HepG2 (cell line): Measurements from ENCODE around the gene INSIG1. TPM values are rescaled to one million over a fixed set of nuclear protein-coding genes. Genes with fewer than 3 reads are reported as not detected.

Experiments used
- ATAC-seq: fragments of 200-7000 bp; cut with Tn5 transposase; 3 replicates; pipeline ENCODE4 v1.9.1; 2020; ENCODE audit warnings: mild to moderate bottlenecking, moderate library complexity
- BruUV-seq: library from RNA; stranded (reverse); fragments of 400-500 nt; replicated peaks from 2 replicates; lab custom pipeline; 2021; lab: Mats Ljungman, UMichigan
- CTCF ChIA-PET: fragments of 300-600 bp; formaldehyde crosslinking; extraction: SDS; loops from one replicate; lab custom pipeline; 2021; ENCODE audit warnings: low total read pairs, inconsistent platforms, low intra/inter-chr PET ratio; lab: Yijun Ruan, JAX
- POLR2A ChIA-PET: fragments of 350-600 bp; sonication (Branson Sonifier 250); formaldehyde crosslinking; loops from one replicate; lab custom pipeline; 2020; ENCODE audit warnings: antibody characterized with exemption, inconsistent platforms; lab: Yijun Ruan, JAX
- DNase-seq: peaks from one replicate; pipeline ENCODE4 v3.0.0-alpha.2; 2015; ENCODE audit warnings: low spot score
- FAIRE-seq: peaks from 3 replicates; lab custom pipeline; 2011; peaks lifted over from hg19 to GRCh38; lab: Jason Lieb, UNC
- H2AFZ ChIP-seq: one replicate; pipeline ENCODE4 v1.6.1; 2011; ENCODE audit warnings: low read length, inconsistent platforms
- H3K27ac ChIP-seq: fragments of 300-600 bp; 3 replicates; pipeline ENCODE4 v1.8.0; 2011; ENCODE audit warnings: mixed run types, mild to moderate bottlenecking, mixed read lengths, low read length, inconsistent platforms; ENCODE audit not compliant: insufficient read depth; ENCODE audit errors: extremely low read length
- H3K27me3 ChIP-seq, 2 experiments: fragments of 200-600 bp in 1 of 2; 2 replicates in 1 of 2; 3 replicates in 1 of 2; pipeline versions ENCODE4 v1.6.0 to v1.8.0; 2011; ENCODE audit warnings: low read length in 2 of 2, mild to moderate bottlenecking in 2 of 2, moderate library complexity in 2 of 2, inconsistent platforms in 1 of 2; ENCODE audit not compliant: insufficient read depth in 2 of 2, control insufficient read depth in 1 of 2
- H3K36me3 ChIP-seq, 2 experiments: fragments of 200-600 bp in 1 of 2; replicated peaks in 1 of 2; 2 replicates in 1 of 2; 3 replicates in 1 of 2; pipeline versions ENCODE4 v1.5.1 to v1.8.0; 2011; ENCODE audit warnings: low read length in 2 of 2, inconsistent platforms in 1 of 2; ENCODE audit not compliant: insufficient read depth in 2 of 2, control insufficient read depth in 1 of 2
- H3K4me1 ChIP-seq: 2 replicates; pipeline ENCODE4 v1.5.1; 2012; ENCODE audit warnings: low read length, inconsistent platforms; ENCODE audit not compliant: insufficient read depth
- H3K4me2 ChIP-seq: 2 replicates; pipeline ENCODE4 v1.6.0; 2011; ENCODE audit warnings: low read depth, low read length, inconsistent platforms
- H3K4me3 ChIP-seq, 3 experiments: fragments of 200-600 bp in 1 of 3; sonication (generic), shearing (Covaris generic) in 1 of 3; replicated peaks in 1 of 3; 2 replicates each; pipeline ENCODE4 v1.5.1; 2011 to 2016; ENCODE audit warnings: low read length in 3 of 3, inconsistent platforms in 2 of 3, low read depth in 2 of 3, mild to moderate bottlenecking in 2 of 3, control low read depth in 1 of 3, mixed read lengths in 1 of 3; ENCODE audit not compliant: insufficient read depth in 1 of 3
- H3K79me2 ChIP-seq: one replicate; pipeline ENCODE4 v1.6.1; 2011; ENCODE audit warnings: low read length, inconsistent platforms; ENCODE audit not compliant: insufficient read depth
- H3K9ac ChIP-seq: 2 replicates; pipeline ENCODE4 v1.6.0; 2011; ENCODE audit warnings: mild to moderate bottlenecking, low read depth, low read length, inconsistent platforms; ENCODE audit not compliant: insufficient read depth
- H3K9me3 ChIP-seq: 2 replicates; pipeline ENCODE4 v1.5.1; 2012; ENCODE audit warnings: mild to moderate bottlenecking, low read length
- H4K20me1 ChIP-seq: 2 replicates; pipeline ENCODE4 v1.6.0; 2011; ENCODE audit warnings: inconsistent platforms, mild to moderate bottlenecking, low read length, moderate library complexity; ENCODE audit not compliant: insufficient read depth
- BCL6 ChIP-seq: IDR thresholded peaks from 2 replicates; pipeline ENCODE4 v1.6.1; 2016; ENCODE audit warnings: missing genetic modification reagents, missing compliant biosample characterization
- E2F1 ChIP-seq: sonication (generic); formaldehyde crosslinking; IDR thresholded peaks from 2 replicates; pipeline ENCODE4 v1.5.0; 2020; ENCODE audit warnings: missing genetic modification reagents
- ELF1 ChIP-seq: sonication (generic); formaldehyde crosslinking; IDR thresholded peaks from 2 replicates; pipeline ENCODE4 v1.4.0; 2020; ENCODE audit warnings: missing genetic modification reagents
- ELK4 ChIP-seq: sonication (generic); formaldehyde crosslinking; IDR thresholded peaks from 2 replicates; pipeline ENCODE4 v1.9.0; 2021; ENCODE audit warnings: missing genetic modification reagents, borderline replicate concordance
- ERF ChIP-seq: IDR thresholded peaks from 2 replicates; pipeline ENCODE4 v1.6.1; 2018; ENCODE audit warnings: missing biosample characterization, missing genetic modification reagents
- GMEB1 ChIP-seq: sonication (generic); formaldehyde crosslinking; IDR thresholded peaks from 2 replicates; pipeline ENCODE4 v1.5.1; 2020; ENCODE audit warnings: missing genetic modification reagents, mild to moderate bottlenecking, borderline replicate concordance
- IKZF4 ChIP-seq: sonication (generic); formaldehyde crosslinking; IDR thresholded peaks from 2 replicates; pipeline ENCODE4 v1.5.1; 2020; ENCODE audit warnings: borderline replicate concordance, mild to moderate bottlenecking, low read depth, missing genetic modification reagents; ENCODE audit errors: not compliant biosample characterization
- RBFOX2 ChIP-seq: fragments of 200-400 bp; formaldehyde crosslinking; IDR thresholded peaks from 2 replicates; pipeline ENCODE4 v1.6.1; 2017; ENCODE audit warnings: low read depth, mild to moderate bottlenecking, low read length
- SKI ChIP-seq: fragments of 450-650 bp; IDR thresholded peaks from one replicate; pipeline ENCODE4 v1.6.1; 2018; ENCODE audit warnings: mild to moderate bottlenecking; ENCODE audit not compliant: partially characterized antibody
- SP4 ChIP-seq: sonication (generic); formaldehyde crosslinking; IDR thresholded peaks from 2 replicates; pipeline ENCODE4 v1.8.1; 2023; ENCODE audit warnings: mild to moderate bottlenecking, missing genetic modification reagents
- SRSF9 ChIP-seq: fragments of 200-400 bp; formaldehyde crosslinking; IDR thresholded peaks from 2 replicates; pipeline ENCODE4 v1.6.1; 2018; ENCODE audit warnings: borderline replicate concordance, mild to moderate bottlenecking, low read depth, low read length; ENCODE audit not compliant: insufficient read depth, poor library complexity, severe bottlenecking
- TEAD3 ChIP-seq: optimal IDR thresholded peaks from 2 replicates; pipeline ENCODE3; 2016; ENCODE audit warnings: borderline replicate concordance
- TRIM22 ChIP-seq: fragments of 450-650 bp; IDR thresholded peaks from 2 replicates; pipeline ENCODE4 v1.6.1; 2017
- ZBTB43 ChIP-seq: sonication (generic); formaldehyde crosslinking; conservative IDR thresholded peaks from 2 replicates; pipeline ENCODE4 v1.4.0; 2020; ENCODE audit warnings: missing genetic modification reagents
- ZMAT3 ChIP-seq: sonication (generic); formaldehyde crosslinking; conservative IDR thresholded peaks from 2 replicates; pipeline ENCODE4 v1.7.0; 2021; ENCODE audit warnings: missing genetic modification reagents
- ZNF12 ChIP-seq: sonication (generic); formaldehyde crosslinking; IDR thresholded peaks from 2 replicates; pipeline ENCODE4 v1.5.0; 2020; ENCODE audit warnings: missing genetic modification reagents
- ZNF790 ChIP-seq: sonication (generic); formaldehyde crosslinking; IDR thresholded peaks from 2 replicates; pipeline ENCODE4 v1.8.0; 2022; ENCODE audit warnings: missing genetic modification reagents, mild to moderate bottlenecking, borderline replicate concordance
- ZSCAN9 ChIP-seq: IDR thresholded peaks from 2 replicates; pipeline ENCODE4 v1.6.1; 2016; ENCODE audit warnings: borderline replicate concordance
- WGBS: methylation state at CpG from one replicate; pipeline ENCODE4 v1.1.6; 2017; ENCODE audit warnings: low lambda C conversion rate; 5-methylcytosine and 5-hydroxymethylcytosine counted together
- in situ Hi-C: cut with HindIII; loops from 2 replicates; pipeline ENCODE4 v1.10.0; 2017; ENCODE audit warnings: low pct_unique_long_range_greater_than_20kb; ENCODE audit not compliant: extremely low pct_ligation_motif_present
- intact Hi-C: fragments of 100-400 bp; cut with micrococcal nuclease; formaldehyde crosslinking; loops from one replicate; pipeline ENCODE4 v1.10.0; 2022; ENCODE audit not compliant: unreplicated experiment
- polyA plus RNA-seq, 8 experiments: library from polyadenylated mRNA; depleted of rRNA in 3 of 8; stranded (reverse) in 7 of 8; unstranded in 1 of 8; fragments of >200 nt; fragmentation: Illumina TruSeq in 4 of 8; extraction: Trizol in 4 of 8; gene quantifications; 2 replicates each; pipeline versions ENCODE4 v1.2.1 to v1.2.3, GENCODE V29; 2011 to 2016; ENCODE audit warnings: low read depth in 4 of 8, missing spikeins in 1 of 8, mixed read lengths in 1 of 8; ENCODE audit not compliant: insufficient read depth in 1 of 8
- total RNA-seq, 5 experiments: library from RNA; depleted of rRNA; stranded (reverse); fragments of >200 nt; fragmentation: Illumina TruSeq; extraction: Trizol; gene quantifications; 2 replicates each; pipeline ENCODE4 v1.2.3, GENCODE V29; 2016; ENCODE audit warnings: low read depth in 1 of 5

INSIG1 gene
- total and polyA plus RNA-seq, 2 of the 13 experiments (the other 11 are each of a cell fraction or from before 2014, with no cell fraction given): 0.07 to 0.11 TPM

GRCh38 chr7:155286686-155287085, 11.0 kb upstream of the INSIG1 start:
- no peak for ATAC-seq
- Histone ChIP-seq H3K4me2 (no peak overlapping the region), H2AFZ (no peak overlapping the region), H3K36me3 (no peaks in the 10 kb centered on the region), H4K20me1 (no peaks in the 10 kb centered on the region), H3K27me3 (peaks cover 7 to 43% of the 10 kb centered on the region in 2 experiments; a peak in 4 of 5 replicates), H3K27ac (no peak overlapping the region), H3K4me1 (no peaks in the 10 kb centered on the region), H3K9ac (no peak overlapping the region), H3K79me2 (no peaks in the 10 kb centered on the region), H3K4me3 (no peak overlapping the region), H3K9me3 (no peaks in the 10 kb centered on the region)
- in situ Hi-C loops (no loop called here), intact Hi-C loops (no loop called here)
- POLR2A ChIA-PET: no interaction called here
- DNase-seq: no peak
- BruUV-seq: no TSS peak
- CTCF ChIA-PET: no interaction called here
- TF ChIP-seq E2F1 (CRISPR knock-in tag) (no peak), SP4 (CRISPR knock-in tag) (no peak), TRIM22 (no peak), RBFOX2 (no peak), ERF (no peak), SKI (no peak), BCL6 (CRISPR knock-in tag) (no peak), ZMAT3 (CRISPR knock-in tag) (no peak), ZNF790 (CRISPR knock-in tag) (no peak), TEAD3 (no peak), ELF1 (CRISPR knock-in tag) (no peak), ZNF12 (CRISPR knock-in tag) (no peak), ELK4 (CRISPR knock-in tag) (no peak), ZBTB43 (CRISPR knock-in tag) (no peak), GMEB1 (no peak), SRSF9 (no peak), IKZF4 (no peak), ZSCAN9 (CRISPR knock-in tag) (no peak)
- 34% methylated on average over 8 of the region's 8 CpGs for WGBS
- FAIRE-seq: no peak
